H1 (cell line): Measurements from ENCODE around the gene AIPL1. TPM values are rescaled to one million over a fixed set of nuclear protein-coding genes. Genes with fewer than 3 reads are reported as not detected.

Experiments
- ASH2L ChIP-seq: fragments of 200-600, 300-600 bp; sonication (generic); IDR thresholded peaks from one replicate; pipeline ENCODE4 v1.7.1; 2017; ENCODE audit warnings: low read length
- RNF2 ChIP-seq: fragments of 200-900, 300-1000 bp; sonication (generic); IDR thresholded peaks from 2 replicates; pipeline ENCODE4 v1.7.1; 2016; ENCODE audit warnings: borderline replicate concordance, low read depth, mild to moderate bottlenecking, antibody characterized with exemption, low read length; ENCODE audit not compliant: poor library complexity, severe bottlenecking; ENCODE audit errors: missing control alignments
- YY1 ChIP-seq: IDR thresholded peaks from 2 replicates; pipeline ENCODE4 v1.6.1; 2011; ENCODE audit warnings: low read depth, mild to moderate bottlenecking, low read length
- polyA plus RNA-seq, 7 experiments: library from polyadenylated mRNA; depleted of rRNA in 3 of 7; stranded (reverse) in 5 of 7; unstranded in 2 of 7; fragments of >200 nt in 5 of 7; fragments of 200-250 nt in 2 of 7; gene quantifications; 1 replicate in 5 of 7; 2 replicates in 1 of 7; 4 replicates in 1 of 7; pipeline versions ENCODE4 v1.2.1 to v1.2.3, GENCODE V29; 2011 to 2013; ENCODE audit warnings: missing spikeins in 2 of 7, mixed read lengths in 2 of 7
- total RNA-seq: library from RNA; stranded (reverse); fragmentation: NEBNext Ultra II Directional; extraction: Animal tissue kit (Norgen Biotek cat#: 25700); gene quantifications from 2 replicates; pipeline ENCODE4 v1.2.1, GENCODE V29; 2021

AIPL1 gene
- total and polyA plus RNA-seq, 2 of the 8 experiments (the other 6 are each of a cell fraction or from before 2014, with no cell fraction given): 0.56 to 0.71 TPM

GRCh38 chr17:6480303-6480675 lies 45.4 kb upstream of the AIPL1 start (continued):
- TF ChIP-seq ASH2L: no peak
- no peak for TF ChIP-seq RNF2
- TF ChIP-seq YY1: no peak
